GM19324 (cell line): ENCODE data around the gene RALGAPA2.

Experiments used
- ATAC-seq: cut with Tn5 transposase; IDR thresholded peaks from one replicate; pipeline ENCODE4 v1.9.1; 2021; ENCODE audit warnings: mild to moderate bottlenecking, moderate library complexity; ENCODE audit not compliant: unreplicated experiment, low FRiP score

Gene RALGAPA2

DNA sequence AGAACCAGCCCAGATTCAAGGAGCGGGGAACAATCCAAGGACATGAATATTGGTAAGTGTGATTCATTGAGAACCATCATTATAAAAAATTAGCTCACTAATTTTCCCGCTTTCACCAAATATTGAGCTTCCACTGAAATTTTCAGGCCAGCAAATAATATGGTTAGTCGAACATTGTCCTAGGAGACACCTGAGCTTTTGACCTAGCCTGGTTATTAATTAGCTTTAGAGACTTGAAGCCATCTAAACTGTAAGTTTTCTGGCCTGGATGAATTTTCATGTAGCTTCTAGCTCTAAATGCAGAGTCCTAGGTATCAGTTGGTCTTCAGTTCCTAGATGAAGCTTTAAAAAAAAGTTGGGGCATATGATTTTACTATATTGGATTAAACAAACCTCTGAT lies 17.1 kb upstream of the RALGAPA2 start:
- no peak for ATAC-seq

DNA sequence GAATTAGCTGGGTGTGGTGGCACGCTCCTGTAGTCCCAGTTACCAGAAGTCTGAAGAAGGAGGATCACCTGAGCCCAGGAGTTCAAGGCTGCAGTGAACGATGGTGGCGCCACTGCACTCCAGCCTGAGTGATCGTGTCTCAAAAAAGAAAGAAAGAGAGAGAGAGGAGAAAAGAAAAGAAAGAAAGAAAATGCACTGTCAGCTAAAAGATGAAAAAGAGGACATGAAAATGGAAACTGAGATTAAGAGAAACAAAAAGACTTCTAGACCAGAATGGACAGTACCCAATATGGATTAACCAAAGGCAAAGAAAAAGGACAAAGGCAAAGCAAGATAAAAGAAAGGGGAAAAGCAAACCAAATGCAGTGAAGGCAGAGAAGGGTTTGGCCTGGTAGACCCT lies 9.0 kb upstream of the RALGAPA2 start:
- no peak for ATAC-seq

DNA sequence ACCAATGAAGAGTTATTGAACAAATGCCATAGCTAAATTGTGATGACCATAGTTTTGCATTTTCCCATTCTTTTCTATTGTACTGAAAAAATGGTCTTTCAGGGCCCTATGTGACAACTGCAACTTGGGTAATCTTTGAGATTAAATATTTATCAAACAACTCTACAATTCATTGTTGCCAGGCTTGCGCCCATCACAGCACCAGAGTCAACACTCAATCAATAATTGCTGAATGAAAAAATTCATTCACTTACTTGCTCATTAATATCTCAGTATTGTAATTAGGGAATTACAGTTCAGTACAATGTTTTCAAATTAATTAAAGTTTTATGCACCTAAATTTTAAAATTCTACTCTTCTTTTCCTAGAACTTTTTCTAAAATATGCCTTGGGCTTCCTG lies 7.7 kb upstream of the RALGAPA2 start:
- no peak for ATAC-seq

- no peak for ATAC-seq
These were observed 7.0 kb upstream of the RALGAPA2 start for GRCh38 chr20:20719411-20719810.

- ATAC-seq: no peak
These were observed 861 bp upstream of the RALGAPA2 start for GRCh38 chr20:20713244-20713765.

- ATAC-seq: peak; percentile 7
These were observed 405 bp downstream of the RALGAPA2 start for GRCh38 chr20:20712004-20712473.

DNA sequence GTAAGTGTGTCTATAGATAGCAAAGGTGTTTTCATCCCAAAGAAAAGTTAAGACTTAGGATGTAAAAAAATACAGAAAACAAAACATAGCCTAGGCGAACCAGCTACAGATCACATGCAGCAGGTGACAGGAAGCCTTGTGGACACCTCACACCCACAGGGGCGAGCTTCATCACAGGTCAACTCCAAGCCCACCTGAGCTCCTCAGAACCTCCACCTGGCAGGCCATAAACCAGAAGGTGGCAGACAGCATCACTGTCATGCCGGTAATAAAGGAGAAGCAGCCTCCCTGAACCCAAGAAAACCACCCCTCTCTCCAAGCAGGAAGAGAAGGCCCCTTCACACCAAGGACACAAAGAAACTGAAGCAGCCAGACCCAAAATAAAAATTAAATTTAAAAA lies 1.0 kb downstream of the RALGAPA2 start:
- no peak for ATAC-seq

- ATAC-seq: no peak
These were observed 1.8 kb downstream of the RALGAPA2 start for GRCh38 chr20:20710443-20711315.

- ATAC-seq: no peak
These were observed 2.6 kb downstream of the RALGAPA2 start for GRCh38 chr20:20709887-20710286.

DNA sequence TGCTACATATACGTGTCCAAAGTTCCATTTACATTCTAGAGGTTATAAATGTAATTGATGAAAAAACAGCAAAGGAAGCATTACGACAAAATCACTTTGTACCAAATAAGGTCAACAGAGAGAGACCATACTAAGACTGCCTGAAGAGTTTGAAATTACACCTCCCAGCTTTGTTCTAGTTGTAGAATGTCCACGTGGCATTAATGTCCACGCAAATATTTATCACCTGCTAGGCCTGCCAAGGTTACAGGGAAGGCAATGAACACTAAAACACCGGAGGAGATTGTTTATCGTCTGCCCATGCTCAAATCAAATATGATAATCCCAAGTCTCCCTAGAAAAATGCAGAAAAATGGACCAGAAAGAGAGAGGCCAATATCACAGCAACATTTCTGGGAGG lies 6.2 kb downstream of the RALGAPA2 start:
- ATAC-seq: no peak

DNA sequence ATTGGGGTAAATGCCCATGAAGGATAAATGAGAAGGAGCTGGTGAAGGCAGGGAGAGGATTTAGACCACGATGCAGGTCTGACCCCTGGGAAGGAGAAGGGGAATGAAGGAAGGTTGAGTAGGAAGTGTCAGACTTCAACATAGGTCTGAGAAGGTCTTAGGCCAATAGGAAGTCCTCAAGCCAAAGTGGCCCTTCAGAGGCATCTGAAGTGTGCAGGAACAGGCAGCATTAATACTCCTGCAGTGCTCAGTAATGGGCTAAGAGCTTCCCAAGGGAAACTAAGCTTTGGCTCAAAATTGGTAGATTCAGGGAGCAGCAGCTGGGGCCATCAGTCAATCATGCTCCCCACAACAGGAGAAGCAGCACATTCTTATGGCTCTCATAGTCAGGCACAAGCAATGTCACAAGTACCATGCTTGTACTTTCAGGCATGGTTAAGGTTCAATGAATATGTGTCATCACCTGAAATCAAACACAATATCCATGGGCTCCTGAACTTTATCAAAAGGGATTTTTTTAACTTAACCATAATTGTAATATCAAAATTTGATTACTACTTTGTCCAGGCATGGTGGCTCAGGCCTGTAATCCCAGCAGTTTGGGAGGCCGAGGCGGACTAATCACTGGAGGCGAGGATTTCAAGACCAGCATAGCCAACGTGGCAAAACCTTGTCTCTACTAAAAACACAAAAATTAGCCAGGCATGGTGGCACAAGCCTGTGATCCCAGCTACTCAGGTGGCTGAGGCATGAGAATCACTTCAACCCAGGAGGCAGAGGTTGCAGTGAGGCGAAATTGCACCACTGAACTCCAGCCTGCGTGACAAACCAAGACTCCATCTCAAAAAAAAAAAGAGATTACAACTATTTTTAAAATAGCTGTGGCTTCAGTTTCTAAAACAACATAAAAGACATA lies 9.9 kb downstream of the RALGAPA2 start:
- ATAC-seq: no peak

GRCh38 chr20:20699917-20700316 lies 12.5 kb downstream of the RALGAPA2 start:
- ATAC-seq: no peak

DNA sequence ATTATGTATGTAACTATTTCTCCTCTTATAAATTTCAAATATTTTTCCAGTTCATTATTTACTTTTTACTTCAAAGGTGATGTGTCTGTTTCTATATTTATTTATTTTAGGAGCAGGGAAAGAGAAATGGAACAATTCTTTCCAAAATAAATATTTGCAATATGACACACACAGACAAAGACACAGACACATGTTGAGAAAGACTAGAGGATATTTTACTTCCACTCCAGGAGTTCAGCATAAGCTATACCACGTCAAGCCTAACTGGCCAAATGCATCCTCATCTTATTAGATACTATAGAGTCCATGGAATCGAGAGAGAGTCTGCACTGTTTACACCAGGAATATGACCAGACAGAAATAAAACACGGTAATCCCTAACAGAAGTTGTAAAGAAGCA lies 13.3 kb downstream of the RALGAPA2 start:
- no peak for ATAC-seq

GRCh38 chr20:20697325-20697845 lies 15.1 kb downstream of the RALGAPA2 start:
- no peak for ATAC-seq

DNA sequence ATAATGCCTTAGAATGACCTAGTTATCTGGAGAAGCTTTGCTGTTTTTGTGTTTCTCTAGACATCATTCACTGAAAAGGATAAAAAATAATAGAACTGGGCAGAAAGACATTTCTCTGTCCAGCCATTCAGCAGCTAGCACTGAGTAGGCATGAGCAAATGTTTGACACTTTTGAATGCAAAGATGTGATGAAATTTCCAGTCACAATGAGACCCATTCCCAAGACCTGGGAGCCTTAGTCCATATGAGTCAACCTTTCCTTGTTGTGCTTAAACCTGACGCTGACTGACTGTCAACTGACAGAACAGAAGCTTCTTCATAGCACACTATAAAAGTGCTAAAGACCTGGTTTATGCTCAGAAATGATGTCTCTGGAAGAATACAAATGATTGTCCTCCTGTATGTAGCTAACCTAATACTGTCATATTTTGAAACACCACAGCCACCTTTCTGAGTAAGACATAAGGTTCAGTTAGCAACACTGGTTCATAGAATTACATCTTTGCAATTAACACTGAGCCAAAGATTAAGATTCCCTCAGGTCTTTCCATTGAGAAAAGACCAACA lies 17.1 kb downstream of the RALGAPA2 start:
- ATAC-seq: no peak

DNA sequence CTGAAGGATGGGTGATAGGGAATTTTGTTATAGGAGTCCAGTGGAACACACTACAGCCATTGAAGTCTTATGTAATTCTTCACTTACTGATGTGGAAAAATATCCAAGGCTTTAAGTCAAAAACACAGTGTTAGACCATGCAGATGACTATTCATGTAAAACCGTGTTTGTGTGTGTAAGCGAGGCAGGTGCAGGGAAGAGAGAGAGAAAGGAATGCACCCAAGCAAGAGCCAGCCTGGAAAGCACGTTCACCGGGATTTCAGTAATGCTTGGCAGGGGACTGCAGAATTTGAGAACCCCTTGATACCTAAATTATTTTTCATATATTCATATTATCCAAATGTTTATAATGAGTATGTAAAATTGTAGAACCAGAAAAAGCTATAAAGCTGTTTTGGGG lies 17.9 kb downstream of the RALGAPA2 start:
- no peak for ATAC-seq

GRCh38 chr20:20692587-20692986 lies 19.9 kb downstream of the RALGAPA2 start:
- ATAC-seq: no peak

DNA sequence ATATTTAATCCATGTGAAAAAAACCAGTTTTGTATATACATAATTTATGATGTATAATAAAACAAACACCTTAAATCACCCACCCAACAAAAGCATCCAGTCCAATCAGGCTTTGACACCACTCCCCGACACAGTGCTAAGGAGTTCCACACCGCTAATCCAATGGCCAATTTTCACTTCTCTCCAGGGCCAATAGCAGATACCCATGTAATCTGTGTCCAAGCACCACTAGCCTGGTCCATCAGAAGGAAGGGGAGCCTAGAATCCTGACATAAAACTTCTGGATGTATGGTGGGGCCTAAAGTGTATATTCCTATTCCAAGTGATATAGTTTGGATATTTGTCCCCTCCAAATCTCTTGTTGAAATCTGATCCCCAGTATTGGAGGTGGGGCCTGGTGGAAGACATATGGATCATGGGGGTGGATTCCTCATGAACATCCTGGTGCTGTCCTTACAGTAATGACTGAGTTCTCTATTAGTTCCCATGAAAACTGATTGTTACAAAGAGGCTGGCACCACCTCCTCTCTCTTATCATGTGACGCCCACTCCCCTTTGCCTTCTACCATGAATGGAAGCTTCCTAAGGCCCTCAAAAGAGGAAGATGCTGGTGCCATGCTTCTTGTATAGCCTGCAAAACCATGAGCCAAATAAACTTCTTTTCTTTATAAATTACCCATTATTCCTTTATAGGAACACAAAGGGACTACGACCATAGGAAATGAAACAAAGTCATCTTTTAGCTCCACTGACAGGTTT lies 20.8 kb downstream of the RALGAPA2 start:
- ATAC-seq: no peak

DNA sequence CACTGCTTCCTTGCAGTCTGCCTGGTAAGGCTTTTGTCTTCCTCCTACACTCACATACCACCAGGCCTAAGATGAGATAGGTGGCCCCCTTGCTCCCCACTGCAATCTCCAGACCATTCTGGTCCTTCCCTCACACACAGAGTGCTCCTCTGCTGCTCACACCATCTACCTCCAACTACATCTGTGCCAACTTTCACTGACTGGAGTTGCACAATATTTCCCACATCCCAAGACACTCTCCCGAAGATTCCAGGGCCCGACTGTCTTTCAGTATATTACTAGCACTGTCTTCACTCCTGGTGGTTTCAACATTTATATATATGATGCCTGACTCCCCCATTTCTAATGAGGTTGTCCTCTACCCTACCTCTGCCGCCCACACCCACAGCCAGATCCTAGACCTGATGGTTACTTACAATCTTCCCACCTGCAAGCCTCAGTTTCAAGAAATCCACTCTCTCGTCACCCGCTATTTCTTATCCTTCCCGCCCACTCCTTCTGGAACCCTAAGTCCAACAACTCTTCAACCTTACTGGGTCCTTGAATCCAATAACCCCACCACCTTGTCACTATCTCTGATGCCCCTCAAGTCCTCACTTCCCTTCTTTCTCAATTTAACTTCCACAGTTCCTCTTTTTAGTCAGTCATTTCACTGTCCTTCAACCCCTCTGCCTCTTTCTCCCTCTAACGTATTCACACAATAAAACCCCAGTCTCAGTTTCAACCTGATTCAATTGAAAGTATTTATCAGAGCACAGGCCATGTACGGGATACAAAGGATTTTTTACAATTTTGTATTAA lies 21.6 kb downstream of the RALGAPA2 start:
- no peak for ATAC-seq
